ENCODE measurements around the gene FBXO38. TPM values are rescaled to one million over a fixed set of nuclear protein-coding genes. Genes with fewer than 3 reads are reported as not detected.

Gene FBXO38
- total RNA-seq, 1 experiment from 2014 or later = 37.0 TPM

Other genes starting within 250 kb of the FBXO38 start
- gene SPINK14, start 215.4 kb upstream of the FBXO38 start, total RNA-seq (2014; rRNA removed; shearing (Covaris generic)) = not detected in 2 replicates
- not detected in 2 replicates for gene SPINK6, start 180.9 kb upstream of the FBXO38 start, total RNA-seq (2014; rRNA removed; shearing (Covaris generic))
- not detected in 2 replicates for gene MARCOL, start 145.4 kb upstream of the FBXO38 start, total RNA-seq (2014; rRNA removed; shearing (Covaris generic))
- gene SPINK13, start 115.2 kb upstream of the FBXO38 start, total RNA-seq (2014; rRNA removed; shearing (Covaris generic)) = not detected in 2 replicates
- not detected in 2 replicates for gene SPINK7, start 71.5 kb upstream of the FBXO38 start, total RNA-seq (2014; rRNA removed; shearing (Covaris generic))
- gene SPINK9, start 48.4 kb upstream of the FBXO38 start, total RNA-seq (2014; rRNA removed; shearing (Covaris generic)) = not detected in 2 replicates

Data from G401 (cell line).